Aorta (tissue), 5 donors: ENCODE measurements around the gene EFCAB6. TPM values are rescaled to one million over a fixed set of nuclear protein-coding genes. Genes with fewer than 3 reads are reported as not detected.

ENCODE experiments used
- ATAC-seq: fragments of 200-7000 bp; cut with Tn5 transposase; one replicate; pipeline ENCODE4 v1.9.1; 2022; ENCODE audit warnings: moderate library complexity; ENCODE audit not compliant: low FRiP score
- DNase-seq, 2 donors: peaks; one replicate each; pipeline ENCODE4 v3.0.0-alpha.2; 2020
- H3K27ac ChIP-seq, 2 donors: one replicate each; pipeline ENCODE4 v1.5.1; 2013; ENCODE audit warnings: low read length in 2 of 2, mild to moderate bottlenecking in 2 of 2, moderate library complexity in 2 of 2, control low read depth in 1 of 2, inconsistent platforms in 1 of 2, low read depth in 1 of 2
- H3K27me3 ChIP-seq, 2 donors: one replicate each; pipeline ENCODE4 v1.6.1; 2013; ENCODE audit warnings: control low read depth in 1 of 2, low read length in 1 of 2, mild to moderate bottlenecking in 1 of 2, moderate library complexity in 1 of 2; ENCODE audit not compliant: insufficient read depth in 2 of 2, control insufficient read depth in 1 of 2
- H3K36me3 ChIP-seq, 2 donors: one replicate each; pipeline ENCODE4 v1.6.1; 2013; ENCODE audit warnings: control low read depth in 1 of 2, low read length in 1 of 2, mild to moderate bottlenecking in 1 of 2; ENCODE audit not compliant: insufficient read depth in 2 of 2, control insufficient read depth in 1 of 2
- H3K4me1 ChIP-seq, 2 donors: one replicate each; pipeline ENCODE4 v1.6.1; 2013; ENCODE audit warnings: low read length in 2 of 2, control low read depth in 1 of 2, mild to moderate bottlenecking in 1 of 2, moderate library complexity in 1 of 2; ENCODE audit not compliant: insufficient read depth in 2 of 2, control insufficient read depth in 1 of 2
- H3K4me3 ChIP-seq, 2 donors: one replicate each; pipeline ENCODE4 v1.5.1; 2013; ENCODE audit warnings: low read length in 2 of 2, control low read depth in 1 of 2, mild to moderate bottlenecking in 1 of 2
- H3K9me3 ChIP-seq: one replicate; pipeline ENCODE4 v1.6.1; 2013; ENCODE audit warnings: mild to moderate bottlenecking, low read length; ENCODE audit not compliant: control insufficient read depth
- WGBS, 2 donors: extraction: QIAGEN DNeasy Blood & Tissue Kit; methylation state at CpG; one replicate each; pipeline ENCODE4 v1.1.7; 2013; 5-methylcytosine and 5-hydroxymethylcytosine counted together
- intact Hi-C, 2 donors: fragments of 100-400 bp; cut with DNase I; formaldehyde crosslinking; loops; one replicate each; pipeline versions ENCODE4 v1.14.2 to v1.15.0; 2022
- polyA plus RNA-seq, 2 donors: library from polyadenylated mRNA; stranded (reverse); fragments of 200-250 nt; gene quantifications; one replicate each; pipeline ENCODE4 v1.2.3, GENCODE V29; 2013
- total RNA-seq, 2 donors: library from RNA; stranded (reverse); fragmentation: NEBNext Ultra II Directional; extraction: Animal tissue kit (Norgen Biotek cat#: 25700); gene quantifications; one replicate each; pipeline ENCODE4 v1.2.1, GENCODE V29; 2021
- donor health status: healthy with polysubstance abuse.
- donor health status: Bipolar disorder and iron deficiency.
- donor health status: DM: no; HTN: no; CAD: no.
- donor health status: DM: no; HTN: no; CAD: no.
- donor health status: DM: yes; HTN: yes; CAD: no.

The EFCAB6 gene
- total and polyA plus RNA-seq, 4 donors = 0.88 to 2.6 (median 1.8) TPM

GRCh38 chr22:43600265-43600664 lies 211.8 kb downstream of the EFCAB6 start:
- H3K9me3 ChIP-seq = no peaks in the 10 kb centered on the region
- no peaks in the 10 kb centered on the region for H3K27me3 ChIP-seq
- intact Hi-C loops = no loop called here
- DNase-seq = no peak
- no peak overlapping the region for H3K4me3 ChIP-seq
- ATAC-seq = no peak
- H3K27ac ChIP-seq = no peak overlapping the region
- H3K4me1 ChIP-seq = no peaks in the 10 kb centered on the region
- WGBS, 2 donors = 71 to 81% methylated on average over 9 of the region's 9 CpGs
- H3K36me3 ChIP-seq = no peaks in the 10 kb centered on the region

DNA sequence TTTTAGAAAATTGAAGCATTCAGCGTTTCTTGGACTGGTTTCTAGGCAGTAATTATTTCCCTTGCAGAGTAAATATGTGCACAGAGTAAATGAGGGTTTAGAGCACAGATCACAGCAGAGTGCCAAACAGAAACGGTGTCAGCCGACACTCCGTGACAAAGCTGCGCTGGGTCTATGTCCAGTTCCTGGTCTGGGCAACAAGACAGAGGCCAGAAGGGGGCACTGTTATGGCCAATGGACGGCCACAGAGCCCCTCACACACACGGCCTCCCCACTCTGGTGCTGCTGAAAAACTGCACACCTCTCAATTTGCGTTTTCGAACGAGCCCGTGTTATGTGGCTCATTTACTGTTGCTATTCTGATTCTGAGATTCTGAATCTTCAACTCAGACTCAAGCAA lies 219.6 kb downstream of the EFCAB6 start:
- Histone ChIP-seq H3K4me3 (no peak overlapping the region), H3K27me3 (no peaks in the 10 kb centered on the region), H3K36me3 (peaks cover 0 to 2% of the 10 kb centered on the region in 2 donors), H3K4me1 (no peaks in the 10 kb centered on the region), H3K27ac (no peak overlapping the region), H3K9me3 (peaks cover 2% of the 10 kb centered on the region)
- DNase-seq (no peak), ATAC-seq (no peak)
- intact Hi-C loops = no loop called here
- WGBS, 2 donors = 43 to 44% methylated on average over 11 of the region's 11 CpGs

- 76 to 78% methylated on average over 6 of the region's 6 CpGs for WGBS, 2 donors
- ATAC-seq = no peak
- H3K9me3 ChIP-seq = peaks cover 2% of the 10 kb centered on the region
- no peaks in the 10 kb centered on the region for H3K27me3 ChIP-seq
- intact Hi-C loops = no loop called here
- H3K4me3 ChIP-seq = no peak overlapping the region
- no peak overlapping the region for H3K27ac ChIP-seq
- no peak for DNase-seq
- H3K36me3 ChIP-seq = peaks cover 0 to 2% of the 10 kb centered on the region in 2 donors
- no peaks in the 10 kb centered on the region for H3K4me1 ChIP-seq
Observed at GRCh38 chr22:43591380-43591779, 220.7 kb downstream of the EFCAB6 start.

- intact Hi-C loops = no loop called here
- no peaks in the 10 kb centered on the region for H3K27me3 ChIP-seq
- DNase-seq = no peak
Observed at GRCh38 chr22:43587574-43587973, 224.5 kb downstream of the EFCAB6 start.

DNA sequence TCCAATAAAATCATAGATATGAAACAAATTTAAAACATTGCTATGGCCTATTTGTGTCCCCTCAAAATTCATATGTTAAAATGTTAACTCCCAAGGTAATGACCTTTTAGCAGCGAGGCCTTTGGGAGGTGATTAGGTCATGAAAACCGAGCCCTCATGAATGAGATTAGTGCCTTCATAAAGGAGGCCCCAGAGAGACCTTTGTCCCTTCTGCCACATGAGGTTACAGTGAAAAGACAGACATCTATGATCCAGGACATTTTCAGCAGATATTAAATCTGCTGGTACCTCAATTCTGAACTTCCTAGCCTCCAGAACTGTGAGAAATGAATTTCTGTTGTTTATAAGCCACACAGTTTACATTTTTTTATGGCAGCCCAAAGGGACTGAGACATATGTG lies 228.6 kb downstream of the EFCAB6 start:
- Histone ChIP-seq H3K9me3 (peaks cover 2% of the 10 kb centered on the region), H3K4me3 (no peak overlapping the region), H3K27ac (no peak overlapping the region), H3K4me1 (no peaks in the 10 kb centered on the region), H3K27me3 (no peaks in the 10 kb centered on the region), H3K36me3 (no peaks in the 10 kb centered on the region)
- 61 to 66% methylated on average over 2 of the region's 2 CpGs for WGBS, 2 donors
- intact Hi-C loops = no loop called here
- DNase-seq (no peak), ATAC-seq (no peak)

More at GRCh38 chr22:43587574-43587973, 224.5 kb downstream of the EFCAB6 start:
- Histone ChIP-seq H3K9me3 (no peaks in the 10 kb centered on the region), H3K27ac (no peak overlapping the region), H3K4me1 (no peaks in the 10 kb centered on the region), H3K36me3 (no peaks in the 10 kb centered on the region), H3K4me3 (no peak overlapping the region)
- ATAC-seq = no peak
- 0 to 70% methylated on average over 1 of the region's 1 CpG for WGBS, 2 donors

DNA sequence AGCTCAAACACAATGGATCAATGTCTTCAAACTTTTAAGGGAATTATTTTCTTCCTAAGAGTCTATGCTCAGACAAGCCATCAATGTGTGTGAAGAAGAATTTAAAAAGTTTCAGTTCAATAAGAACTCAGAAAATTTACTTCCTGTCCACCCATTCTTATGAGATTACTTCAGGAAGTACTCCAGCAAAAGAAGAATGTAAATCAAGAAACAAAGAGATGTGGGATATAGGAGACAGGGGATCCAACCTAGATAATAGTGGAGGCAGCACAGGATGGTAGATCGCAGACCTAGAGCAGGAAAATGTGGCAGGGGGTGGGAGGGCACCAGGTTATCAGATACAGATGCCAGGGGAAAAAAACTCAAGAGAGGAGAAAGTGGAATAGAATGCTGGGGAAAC lies 229.7 kb downstream of the EFCAB6 start:
- intact Hi-C loops = no loop called here

GRCh38 chr22:43580271-43580750 lies 231.8 kb downstream of the EFCAB6 start:
- DNase-seq = no peak
- 48 to 53% methylated on average over 4 of the region's 4 CpGs for WGBS, 2 donors
- intact Hi-C loops = no loop called here

More for the DNA sequence above, 229.7 kb downstream of the EFCAB6 start:
- no peaks in the 10 kb centered on the region for H3K27me3 ChIP-seq
- no peaks in the 10 kb centered on the region for H3K4me1 ChIP-seq
- DNase-seq (no peak), ATAC-seq (no peak)
- no peak overlapping the region for H3K4me3 ChIP-seq
- no peak overlapping the region for H3K27ac ChIP-seq
- WGBS, 2 donors = 79 to 93% methylated on average over 1 of the region's 1 CpG
- no peaks in the 10 kb centered on the region for H3K36me3 ChIP-seq
- peaks cover 4% of the 10 kb centered on the region for H3K9me3 ChIP-seq

GRCh38 chr22:43574738-43575137 lies 237.4 kb downstream of the EFCAB6 start:
- Histone ChIP-seq H3K27ac (no peak overlapping the region), H3K4me1 (no peaks in the 10 kb centered on the region), H3K9me3 (peaks cover 4% of the 10 kb centered on the region), H3K4me3 (no peak overlapping the region), H3K27me3 (no peaks in the 10 kb centered on the region), H3K36me3 (no peaks in the 10 kb centered on the region)
- DNase-seq (no peak), ATAC-seq (no peak)
- intact Hi-C loops = no loop called here
- WGBS, 2 donors = 81 to 82% methylated on average over 5 of the region's 5 CpGs

More at GRCh38 chr22:43580271-43580750, 231.8 kb downstream of the EFCAB6 start:
- ATAC-seq = no peak
- no peaks in the 10 kb centered on the region for H3K4me1 ChIP-seq
- no peaks in the 10 kb centered on the region for H3K27me3 ChIP-seq
- H3K4me3 ChIP-seq = no peak overlapping the region
- H3K27ac ChIP-seq = no peak overlapping the region
- peaks cover 4% of the 10 kb centered on the region for H3K9me3 ChIP-seq
- H3K36me3 ChIP-seq = no peaks in the 10 kb centered on the region

DNA sequence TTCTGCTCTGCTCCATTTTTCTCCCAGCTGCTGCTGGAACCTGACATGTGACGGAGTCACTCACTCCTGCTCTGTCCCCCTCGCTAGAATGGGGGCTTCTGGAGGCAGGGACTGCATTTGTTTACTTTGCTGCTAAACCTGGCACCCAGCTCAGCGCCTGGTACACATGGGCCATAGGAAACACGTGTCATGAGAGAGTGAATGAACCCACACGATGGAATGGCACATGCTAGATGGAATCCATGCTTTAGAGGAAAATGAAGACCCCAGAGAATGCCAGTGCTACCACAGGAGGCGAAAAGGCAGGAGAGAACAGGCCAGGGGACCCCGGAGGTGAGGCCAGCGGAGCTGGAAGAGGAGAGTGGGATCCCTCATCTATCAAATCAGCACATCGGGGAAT lies 239.4 kb downstream of the EFCAB6 start:
- H3K9me3 ChIP-seq = no peaks in the 10 kb centered on the region
- DNase-seq (no peak), ATAC-seq (no peak)
- intact Hi-C loops = no loop called here
- H3K27me3 ChIP-seq = no peaks in the 10 kb centered on the region
- H3K27ac ChIP-seq = no peak overlapping the region
- no peaks in the 10 kb centered on the region for H3K4me1 ChIP-seq
- WGBS, 2 donors = 76 to 82% methylated on average over 9 of the region's 9 CpGs
- H3K4me3 ChIP-seq = no peak overlapping the region
- no peaks in the 10 kb centered on the region for H3K36me3 ChIP-seq
